Stimulated activated CD8-positive, alpha-beta memory T cell treated with anti-CD3 and anti-CD28 coated beads, Interleukin-4, amount 100 ng/mL, for 24 hours (primary cell): ENCODE data around the gene NOCT.
"Not testable (repeated sequence)": the region's sequence is repeated elsewhere in the genome, so short reads cannot be mapped to it uniquely, and the experiment has no call there.

Experiments
- DNase-seq: peaks from one replicate; pipeline ENCODE4 v3.0.0-alpha.2; 2020; ENCODE audit warnings: low read depth

The NOCT gene

DNA sequence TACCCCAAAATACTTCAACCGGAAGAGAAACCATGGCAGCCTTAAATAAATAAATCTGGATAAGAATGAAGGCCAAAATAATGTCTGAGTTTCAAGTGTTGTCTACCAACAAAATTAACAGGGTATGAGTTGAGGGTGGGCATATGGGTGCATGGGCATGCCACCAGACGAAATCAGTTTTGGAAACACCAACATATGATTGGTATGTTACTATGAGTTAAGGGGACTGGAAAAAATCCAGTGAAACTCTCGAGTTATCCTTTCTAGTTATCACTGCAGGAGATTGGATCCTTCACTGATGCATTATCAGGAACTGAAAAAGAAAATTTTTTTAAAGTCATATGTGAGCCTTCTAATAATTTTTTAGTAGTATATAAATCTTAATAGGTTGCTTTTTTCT lies 32.4 kb downstream of the NOCT start:
- no peak for DNase-seq

DNA sequence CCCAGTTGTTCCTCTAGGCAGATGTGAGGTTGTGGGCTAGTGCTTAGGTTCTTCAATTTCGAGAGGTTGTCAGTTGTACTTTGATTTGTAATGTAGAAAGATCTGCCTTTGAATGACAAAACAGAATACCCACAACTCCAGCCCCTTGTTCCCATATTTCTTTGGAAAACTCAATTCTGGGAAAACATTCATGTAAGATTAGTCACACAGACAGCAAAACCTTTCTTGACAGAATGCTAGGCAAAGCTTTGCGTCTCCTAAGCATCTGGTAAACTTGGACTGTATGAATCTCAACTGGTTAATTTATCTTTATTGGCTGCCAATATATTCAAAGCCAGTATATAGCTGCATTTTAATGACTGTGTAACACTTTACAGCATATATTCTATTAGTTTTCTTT lies 34.9 kb downstream of the NOCT start:
- DNase-seq = no peak

GRCh38 chr4:139053909-139054308 lies 38.3 kb downstream of the NOCT start:
- no peak for DNase-seq

GRCh38 chr4:139054791-139055505 lies 39.4 kb downstream of the NOCT start:
- DNase-seq = no peak

DNA sequence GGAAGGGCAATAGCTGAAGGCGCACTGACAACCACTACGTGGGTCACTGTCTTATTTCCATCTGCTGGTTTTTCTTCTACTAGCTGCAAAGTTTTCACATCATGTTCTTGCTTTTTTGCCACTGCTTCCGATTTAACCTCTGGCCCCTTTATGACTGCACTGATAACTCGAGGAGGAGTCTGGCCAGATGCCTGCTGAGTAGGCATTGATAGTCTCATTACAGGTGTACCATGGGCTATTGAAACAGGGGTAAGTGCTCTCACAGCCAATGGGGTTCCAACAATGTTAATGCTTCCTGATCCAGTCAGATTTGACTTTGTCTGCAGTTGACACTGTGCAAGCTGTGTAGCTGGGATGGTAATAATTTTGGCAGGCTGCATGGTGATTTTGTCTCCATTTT lies 43.4 kb downstream of the NOCT start:
- DNase-seq = not testable (repeated sequence)

DNA sequence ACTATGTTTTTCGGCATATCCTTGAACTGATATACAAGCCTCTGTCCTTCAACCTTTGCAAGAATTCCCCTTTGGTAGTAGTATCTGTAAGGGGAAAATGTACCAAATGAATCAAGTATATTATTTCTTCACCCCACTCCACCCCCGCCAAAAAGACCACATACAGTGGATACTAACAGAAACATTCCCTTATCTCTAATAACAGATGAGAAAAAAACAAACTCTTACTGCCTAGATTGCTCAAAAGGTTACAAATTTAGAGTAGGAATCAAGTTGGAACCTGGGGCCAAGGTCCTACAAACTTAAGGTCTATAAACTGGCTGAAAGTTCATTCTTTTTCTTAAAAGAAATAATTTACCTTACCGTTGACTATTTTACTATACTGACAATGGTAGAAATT lies 45.0 kb downstream of the NOCT start:
- DNase-seq = no peak

- DNase-seq = no peak
Measured at GRCh38 chr4:139076016-139076744, 60.6 kb downstream of the NOCT start.

- DNase-seq = no peak
Measured at GRCh38 chr4:139077567-139078355, 62.2 kb downstream of the NOCT start.

DNA sequence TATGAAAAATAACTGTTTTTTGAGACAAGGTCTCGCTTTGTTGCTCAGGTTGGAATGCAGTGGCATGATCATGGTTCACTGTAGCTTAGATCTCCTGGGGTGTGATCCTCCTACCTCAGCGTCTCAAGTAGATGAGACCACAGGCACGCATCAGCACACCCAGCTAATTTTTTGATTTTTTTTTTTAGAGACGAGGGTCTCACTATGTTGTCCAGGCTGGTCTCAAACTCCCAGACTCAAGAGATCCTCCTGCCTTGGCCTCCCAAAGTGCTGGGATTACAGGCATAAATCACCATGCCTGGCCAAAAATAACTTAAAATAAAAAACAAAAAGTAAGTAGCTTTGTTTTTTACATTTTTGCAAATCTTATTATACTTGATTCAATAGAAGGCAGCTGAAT lies 63.3 kb downstream of the NOCT start:
- DNase-seq = no peak

- DNase-seq = peak; percentile 85
Measured at GRCh38 chr4:139082750-139083606, 67.4 kb downstream of the NOCT start.

- DNase-seq = peak; percentile 46
Measured at GRCh38 chr4:139083607-139083955, 68.0 kb downstream of the NOCT start.

GRCh38 chr4:139083956-139084803 lies 68.6 kb downstream of the NOCT start:
- peak; percentile 77 for DNase-seq

- no peak for DNase-seq
Measured at GRCh38 chr4:139084804-139085093, 69.2 kb downstream of the NOCT start.

GRCh38 chr4:139085141-139085540 lies 69.6 kb downstream of the NOCT start:
- DNase-seq = no peak

GRCh38 chr4:139092271-139092670 lies 76.7 kb downstream of the NOCT start:
- no peak for DNase-seq
